Activated naive CD4-positive, alpha-beta T cell treated with anti-CD3 and anti-CD28 coated beads, Interleukin-2, amount 50 U/mL, for 16 hours (primary cell): ENCODE measurements around the gene ZNF107.

Experiments
- DNase-seq: peaks from one replicate; pipeline ENCODE4 v3.0.0-alpha.2; 2020

The ZNF107 gene

GRCh38 chr7:64665980-64666662 is at the start of gene ZNF107:
Gene ZNF107 (plus strand): TSS chr7:64666133. CDS start chr7:64666283, 150 bp downstream.
- DNase-seq, result peak; percentile 83

DNA sequence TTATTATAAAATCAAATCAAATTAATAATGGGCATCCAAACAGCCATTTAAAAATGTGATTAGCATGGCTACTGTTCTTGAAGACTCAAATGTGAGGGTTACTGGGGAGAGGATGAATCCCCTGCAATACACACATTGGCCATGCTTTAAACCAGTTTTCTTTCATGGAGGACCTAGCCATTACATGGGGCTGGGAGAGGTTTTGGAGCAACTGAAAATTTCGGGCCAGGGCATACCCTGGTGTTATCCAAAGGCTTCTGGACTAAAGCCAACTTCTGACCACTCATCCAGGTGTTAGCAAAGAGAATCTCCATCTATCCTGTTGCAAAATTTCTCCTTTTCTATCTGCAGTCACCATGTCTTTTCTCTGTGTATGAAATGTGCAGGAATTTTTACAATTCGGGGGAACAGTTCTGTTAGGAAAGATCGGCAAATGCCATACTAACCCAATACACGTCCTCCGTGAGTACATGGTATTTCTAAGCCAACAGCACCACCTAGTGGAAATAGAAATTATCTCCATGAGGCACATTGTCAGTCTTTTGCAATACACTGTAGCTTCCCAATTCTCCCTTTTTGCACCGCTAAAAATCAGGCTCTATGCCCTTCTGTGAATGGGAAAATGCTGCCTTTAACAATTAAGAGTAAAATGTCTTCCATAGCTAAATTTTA is 47.0 kb upstream of the ZNF107 start:
- no peak for DNase-seq

GRCh38 chr7:64619705-64620104 is 46.2 kb upstream of the ZNF107 start:
- no peak for DNase-seq

GRCh38 chr7:64621656-64622055 is 44.3 kb upstream of the ZNF107 start:
- no peak for DNase-seq

DNA sequence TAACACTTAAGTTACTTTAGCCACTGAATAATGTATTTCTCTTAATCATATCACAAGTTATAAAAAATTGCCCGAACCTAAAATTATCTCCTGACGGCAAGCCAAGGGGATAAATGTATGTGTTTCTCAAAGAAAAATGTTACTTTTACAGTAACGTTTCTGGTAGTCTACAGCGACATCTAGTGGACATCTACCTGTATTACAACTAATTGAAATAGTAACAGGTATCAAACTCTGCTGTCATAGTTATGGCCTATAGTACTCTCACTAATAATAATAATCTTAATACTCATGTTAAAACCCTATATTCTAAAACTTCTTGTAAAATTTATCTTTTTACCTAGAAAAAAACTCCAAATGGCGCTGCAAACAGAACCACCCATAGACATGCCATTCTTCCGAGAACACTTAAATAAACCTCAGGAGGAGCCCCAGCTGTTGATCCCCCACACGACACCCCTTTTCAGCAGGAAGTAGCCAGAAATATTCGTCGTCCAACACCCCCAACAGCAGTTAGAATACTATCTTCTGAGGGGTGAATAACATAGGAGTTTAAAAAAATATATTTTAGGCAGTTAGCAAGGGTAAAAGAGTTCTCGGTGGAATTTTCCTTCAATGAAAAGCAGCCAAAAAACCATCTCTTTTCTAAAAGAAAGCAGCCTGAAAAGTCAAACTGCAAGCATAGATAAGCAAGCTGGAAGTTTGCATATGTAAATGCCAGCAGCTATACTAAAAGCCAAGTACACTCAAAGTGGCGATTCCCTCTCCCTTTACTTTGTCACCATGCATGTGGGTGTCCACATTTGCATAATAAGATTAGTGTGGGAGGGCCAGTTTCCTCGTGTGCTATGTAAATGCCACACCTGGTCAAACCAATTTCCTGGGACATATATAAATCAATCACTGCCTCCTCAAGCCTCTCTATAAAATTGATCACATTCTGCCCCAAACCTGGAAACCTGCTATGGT is 40.5 kb upstream of the ZNF107 start:
- no peak for DNase-seq

- DNase-seq, result no peak
These were observed 39.9 kb upstream of the ZNF107 start for GRCh38 chr7:64626083-64626469.

- no peak for DNase-seq
These were observed 39.4 kb upstream of the ZNF107 start for GRCh38 chr7:64626557-64626956.

DNA sequence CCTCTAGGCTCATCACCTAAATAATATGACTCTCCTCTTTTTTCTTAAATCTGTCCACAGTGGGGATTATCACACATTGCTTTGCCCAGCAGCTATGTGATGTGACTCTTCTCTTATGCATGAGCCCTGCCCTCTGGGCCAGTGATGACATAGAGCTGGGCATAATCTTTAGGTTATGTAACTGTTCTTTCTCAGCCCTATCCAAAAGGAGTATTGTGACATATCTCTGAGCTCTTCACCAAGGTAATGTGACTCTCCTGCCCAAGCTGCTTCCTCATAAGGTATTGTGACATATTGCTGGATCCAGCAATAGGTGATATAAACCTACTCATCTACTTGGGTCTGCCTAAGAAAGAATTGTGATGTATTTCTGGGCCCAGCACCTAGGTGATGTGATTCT is 37.7 kb upstream of the ZNF107 start:
- DNase-seq, result no peak

DNA sequence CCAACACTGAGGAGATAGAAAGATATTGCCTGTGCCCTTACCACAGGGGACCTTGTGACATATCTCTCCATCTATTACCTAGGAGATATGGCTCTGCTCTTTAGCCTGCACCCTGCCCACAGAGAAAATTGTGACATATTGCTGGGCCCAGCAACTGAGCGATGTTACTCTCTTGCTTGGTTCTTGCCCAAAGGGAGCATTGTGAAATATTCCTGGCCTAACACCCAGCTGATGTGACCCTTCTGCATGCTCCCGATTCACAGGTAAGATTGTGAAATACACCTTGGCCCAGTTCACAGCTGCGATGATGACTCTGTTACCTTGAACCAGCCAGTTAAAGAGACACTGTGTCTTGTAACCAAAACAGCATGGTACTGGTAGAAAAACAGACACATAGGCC is 37.2 kb upstream of the ZNF107 start:
- DNase-seq, result no peak

DNA sequence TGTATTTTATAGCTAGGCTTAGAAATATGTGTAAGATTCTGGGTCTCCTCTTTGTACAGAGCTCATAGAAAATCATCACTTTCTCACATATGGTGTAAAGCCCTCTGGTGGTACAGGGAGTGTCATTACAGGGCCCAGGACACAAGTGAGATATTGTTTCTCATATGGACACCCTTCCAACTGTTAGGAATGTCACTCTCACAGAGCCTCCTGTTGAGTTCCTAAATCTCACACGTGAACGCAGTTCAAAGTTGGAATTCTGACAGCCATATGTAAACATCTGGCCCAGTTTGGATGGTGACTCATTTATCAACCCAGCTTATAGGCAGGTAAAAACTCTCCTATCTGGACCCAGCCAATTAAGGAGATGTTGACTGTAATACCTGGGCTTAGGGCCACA is 35.4 kb upstream of the ZNF107 start:
- DNase-seq, result no peak

DNA sequence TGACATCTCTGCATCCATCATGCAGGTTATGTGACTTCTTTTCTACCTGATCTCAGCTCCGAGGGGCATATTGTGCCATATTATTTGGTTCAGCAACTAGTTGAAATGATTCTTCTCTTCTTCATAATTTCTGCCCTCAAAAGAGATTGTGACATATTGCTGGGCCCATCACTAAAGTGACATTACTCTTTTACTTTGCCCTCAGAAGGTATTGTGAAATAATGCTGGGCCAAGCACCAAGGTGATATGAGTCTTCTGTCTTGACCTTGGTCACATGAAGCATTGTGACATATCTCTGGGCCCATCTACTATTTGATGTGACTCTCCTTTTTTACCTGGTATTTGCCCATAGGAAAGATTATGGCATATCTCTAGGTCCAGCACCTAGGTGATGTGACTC is 33.9 kb upstream of the ZNF107 start:
- DNase-seq, result no peak

DNA sequence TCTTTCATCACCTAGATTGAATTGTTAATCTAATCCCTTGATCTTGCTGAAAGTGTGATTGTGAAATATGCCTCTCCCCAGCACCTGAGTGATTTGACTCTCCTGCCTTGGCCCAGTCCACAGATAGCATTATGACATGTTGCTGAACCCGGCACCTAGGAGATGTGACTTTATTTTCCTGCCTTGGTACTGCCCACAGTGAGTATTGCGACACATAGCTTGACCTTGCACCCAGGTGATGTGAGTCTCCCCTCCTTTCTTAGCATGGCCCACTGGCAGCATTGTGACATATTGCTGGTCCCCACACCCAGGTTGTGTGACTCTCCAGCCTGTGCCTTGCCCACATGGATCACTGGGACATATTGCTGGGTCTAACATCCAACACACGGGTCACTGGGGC is 32.5 kb upstream of the ZNF107 start:
- DNase-seq, result no peak

DNA sequence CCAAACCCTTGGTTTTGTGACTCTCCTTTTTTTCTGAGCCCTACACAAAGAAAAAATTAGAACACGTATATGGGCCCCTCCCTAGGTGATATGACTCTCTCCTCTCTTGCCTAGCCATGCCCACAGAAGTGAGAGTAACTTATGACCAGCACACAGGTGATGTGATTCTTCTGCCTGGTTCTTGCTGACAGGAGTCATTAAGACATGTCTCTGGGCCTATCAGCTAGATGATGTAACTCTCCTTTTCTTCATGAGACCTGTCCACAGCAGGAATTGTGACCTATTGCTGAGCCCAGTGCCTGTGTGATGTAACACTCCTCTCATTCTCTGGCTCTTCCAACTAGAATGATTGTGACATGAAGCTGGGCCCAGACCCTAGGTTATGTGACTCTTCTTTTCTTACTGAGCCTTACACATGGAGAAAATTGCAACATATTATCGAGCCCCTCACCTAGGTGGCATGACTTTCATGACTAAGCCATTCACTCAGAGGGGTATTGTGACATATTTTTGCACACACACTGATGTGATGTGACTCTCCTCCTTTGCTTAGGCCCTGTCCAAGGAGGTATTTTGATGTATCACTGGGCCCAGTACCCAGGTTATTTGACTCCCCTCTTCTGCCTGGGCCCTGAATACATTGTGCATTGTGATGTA is 31.4 kb upstream of the ZNF107 start:
- DNase-seq, result no peak

DNA sequence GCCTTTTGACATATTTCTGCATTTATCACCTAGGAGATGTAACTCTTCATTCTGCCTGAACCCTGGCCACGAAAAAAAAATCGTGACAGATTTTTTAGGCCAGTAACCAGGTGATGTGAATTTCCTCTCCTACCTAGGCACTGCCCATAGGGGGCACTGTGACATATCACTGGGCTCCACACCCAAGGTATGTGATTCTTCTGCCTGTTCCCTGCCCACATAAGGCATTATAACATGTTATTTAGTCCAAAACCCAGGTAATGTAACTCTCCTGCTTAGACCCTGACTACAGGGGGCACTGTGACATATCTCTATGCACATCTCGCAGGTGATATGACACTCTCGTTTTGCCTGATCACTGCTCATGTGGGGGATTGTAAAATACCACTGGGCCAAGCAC is 29.5 kb upstream of the ZNF107 start:
- DNase-seq, result no peak

- no peak for DNase-seq
These were observed 28.1 kb upstream of the ZNF107 start for GRCh38 chr7:64637521-64638445.

GRCh38 chr7:64638822-64639221 is 27.1 kb upstream of the ZNF107 start:
- no peak for DNase-seq

DNA sequence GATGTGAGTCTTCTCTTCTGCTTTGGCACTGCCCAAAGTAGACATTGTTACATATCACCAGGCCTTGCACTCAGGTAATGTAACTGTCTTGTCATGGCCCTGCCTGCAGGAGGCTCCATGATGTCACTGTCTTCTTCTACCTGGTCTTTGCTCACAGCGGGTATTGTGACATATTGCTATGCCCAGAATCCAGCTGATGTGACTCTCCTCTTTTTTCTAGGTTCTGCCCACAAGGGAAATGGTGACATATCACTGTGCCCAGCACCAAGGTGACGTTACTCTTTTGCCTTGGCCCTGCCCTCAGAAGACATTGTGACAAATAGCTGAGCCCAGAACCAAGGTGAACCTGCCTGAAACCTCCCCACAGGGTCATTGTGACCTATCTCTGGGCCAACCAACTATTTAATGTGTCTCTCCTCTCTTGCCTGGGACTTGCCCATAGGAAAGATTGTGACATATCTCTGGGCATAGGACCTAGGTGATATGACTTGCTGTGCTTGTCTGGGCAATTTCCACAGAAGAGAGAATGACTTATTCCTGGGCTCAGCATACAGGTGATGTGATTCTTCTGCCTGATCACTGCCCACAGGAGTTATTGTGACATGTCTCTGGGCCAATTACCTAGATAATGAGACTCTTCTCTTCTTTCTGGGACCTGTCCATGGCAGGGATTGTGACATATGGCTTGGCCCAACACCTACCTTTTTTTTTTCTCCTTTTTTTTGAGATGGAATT is 26.5 kb upstream of the ZNF107 start:
- DNase-seq, result no peak

DNA sequence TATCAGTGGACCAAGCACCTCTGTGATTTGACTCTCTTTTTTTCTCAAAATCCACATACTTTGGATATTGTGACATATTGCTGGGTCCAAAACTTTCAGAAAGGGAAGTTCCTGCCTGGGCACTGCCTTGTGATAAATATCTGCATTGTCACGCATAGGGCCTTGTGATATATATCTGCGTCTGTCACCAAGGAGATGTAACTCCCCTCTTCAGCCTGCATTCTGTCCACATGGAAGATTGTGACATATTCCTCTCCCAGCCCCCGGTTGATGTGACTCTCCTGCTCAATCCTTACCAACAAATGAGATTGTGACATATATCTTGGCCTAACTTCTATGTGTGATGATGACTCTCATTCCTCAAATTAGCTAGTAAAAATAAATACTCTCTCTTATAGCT is 25.4 kb upstream of the ZNF107 start:
- no peak for DNase-seq

- no peak for DNase-seq
These were observed 23.9 kb upstream of the ZNF107 start for GRCh38 chr7:64642046-64642445.

- DNase-seq, result no peak
These were observed 23.1 kb upstream of the ZNF107 start for GRCh38 chr7:64642875-64643274.

- DNase-seq, result no peak
These were observed 22.4 kb upstream of the ZNF107 start for GRCh38 chr7:64643566-64643965.
